HG02623 (cell line): ENCODE measurements around the gene SYNPO.

ENCODE experiments used
- ATAC-seq: cut with Tn5 transposase; IDR thresholded peaks from one replicate; pipeline ENCODE4 v1.9.1; 2021; ENCODE audit warnings: moderate library complexity; ENCODE audit not compliant: unreplicated experiment

The SYNPO gene

DNA sequence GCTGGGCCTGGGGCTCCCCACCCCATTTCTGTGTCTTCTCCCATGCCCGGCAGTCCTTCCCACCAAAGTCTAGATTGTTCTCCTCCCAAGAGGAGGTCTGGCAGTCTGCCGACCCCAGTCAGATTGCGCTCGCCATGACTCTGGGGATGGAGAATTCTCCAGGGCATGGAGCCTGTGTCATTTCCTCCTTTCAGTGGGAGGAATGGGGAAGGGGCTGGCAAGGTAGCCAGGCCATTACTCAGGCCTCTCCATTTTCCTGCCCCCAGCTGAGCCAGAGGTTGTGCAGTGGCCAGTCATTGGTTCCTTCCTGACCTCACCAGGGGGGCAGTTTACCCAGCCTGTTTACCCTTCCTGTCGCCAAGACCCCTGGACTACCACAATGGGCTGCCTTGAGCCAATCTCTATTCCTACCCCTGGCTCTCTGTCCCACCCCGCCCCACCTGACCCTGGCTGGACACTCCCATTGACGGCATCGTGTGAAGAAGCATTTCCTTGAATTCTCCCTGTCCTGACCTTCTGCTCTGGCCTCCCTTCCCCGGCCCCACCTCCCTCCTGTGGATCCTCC is 628 bp downstream of the SYNPO start:
- no peak for ATAC-seq

DNA sequence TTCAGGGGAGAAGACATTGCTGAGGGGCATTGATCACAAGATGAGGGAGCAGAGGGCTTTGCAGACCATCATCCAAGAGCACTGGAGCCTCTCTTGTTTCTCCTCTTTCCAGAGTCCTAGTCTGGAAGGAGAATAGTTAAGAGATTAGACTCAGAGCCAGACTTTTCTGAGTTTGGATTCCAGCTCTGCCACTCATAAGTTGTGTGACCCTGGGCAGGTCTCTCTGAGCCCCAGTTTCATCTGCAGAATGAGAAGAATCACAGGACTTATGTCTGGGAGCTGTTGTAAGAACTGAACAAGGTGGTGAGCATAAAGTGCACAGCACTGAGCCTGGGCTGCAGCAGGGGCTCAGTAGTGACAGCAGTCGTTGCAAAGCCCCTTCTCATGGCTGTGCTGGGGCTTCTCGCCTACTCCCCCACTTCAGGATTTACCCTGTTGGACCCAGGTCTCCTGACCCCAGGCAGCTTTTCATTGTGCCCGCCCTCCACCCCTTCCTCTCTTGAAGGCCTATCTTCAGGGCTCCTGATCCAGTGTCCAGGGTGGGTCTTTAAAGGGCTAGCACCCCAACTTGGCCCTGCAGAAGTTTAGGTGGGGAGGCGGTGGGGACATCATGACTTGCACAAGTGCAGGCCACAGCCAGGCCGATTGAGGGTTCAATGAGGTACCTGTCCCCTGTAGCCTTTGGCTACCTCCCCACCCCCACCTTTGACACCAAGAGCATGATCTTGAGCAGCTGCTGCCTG is 1.5 kb downstream of the SYNPO start:
- ATAC-seq, result no peak

DNA sequence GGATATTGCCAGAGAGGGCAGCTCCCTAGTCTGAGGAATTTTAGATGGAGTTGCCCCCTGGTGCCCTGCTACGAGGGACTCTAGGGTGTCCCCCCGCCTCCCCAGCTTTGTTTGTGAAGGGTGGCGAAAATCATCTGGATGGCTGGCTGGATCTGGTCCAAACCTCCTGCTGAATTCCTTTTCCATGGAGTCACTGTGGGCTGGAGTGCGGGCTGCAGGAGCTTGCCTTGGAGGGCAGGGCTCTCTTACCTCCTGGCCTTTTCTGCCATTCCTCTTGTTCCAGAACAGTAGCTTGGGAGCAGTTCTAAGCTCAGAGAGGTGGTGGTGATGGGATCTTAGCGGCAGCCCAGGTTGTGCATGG is 2.1 kb downstream of the SYNPO start:
- no peak for ATAC-seq

DNA sequence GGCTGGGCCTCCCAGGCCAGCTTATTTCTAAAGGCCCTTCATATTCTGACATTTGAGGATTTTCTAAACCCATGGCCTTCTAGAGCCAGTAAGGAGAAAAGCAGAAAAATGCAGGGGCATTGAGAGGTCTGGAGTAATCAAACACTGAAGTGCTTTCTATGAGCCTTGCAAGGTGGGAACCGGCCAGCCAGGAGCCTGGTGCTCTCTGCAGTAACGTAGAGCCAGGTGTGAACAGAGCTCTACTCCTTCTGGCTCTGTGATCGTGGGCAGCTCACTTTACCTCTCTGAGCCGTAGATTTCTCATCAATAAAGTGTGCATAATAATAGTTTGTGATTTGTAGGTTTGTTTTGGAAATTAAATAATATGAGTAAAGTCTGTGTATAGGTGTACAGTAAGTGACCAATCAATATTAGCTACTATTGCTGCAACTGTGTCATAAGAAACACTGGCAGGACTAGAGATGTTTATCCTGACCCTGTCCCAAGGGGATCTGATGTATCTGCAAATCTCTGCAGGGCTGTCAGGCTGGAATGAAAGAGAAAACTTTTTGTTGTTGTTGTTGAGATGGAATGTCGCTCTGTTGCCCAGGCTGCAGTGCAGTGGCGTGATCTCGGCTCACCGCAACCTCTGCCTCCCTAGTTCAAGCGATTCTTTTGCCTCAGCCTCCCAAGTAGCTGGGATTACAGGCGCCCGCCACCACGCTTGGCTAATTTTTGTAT is 2.7 kb downstream of the SYNPO start:
- ATAC-seq, result no peak

DNA sequence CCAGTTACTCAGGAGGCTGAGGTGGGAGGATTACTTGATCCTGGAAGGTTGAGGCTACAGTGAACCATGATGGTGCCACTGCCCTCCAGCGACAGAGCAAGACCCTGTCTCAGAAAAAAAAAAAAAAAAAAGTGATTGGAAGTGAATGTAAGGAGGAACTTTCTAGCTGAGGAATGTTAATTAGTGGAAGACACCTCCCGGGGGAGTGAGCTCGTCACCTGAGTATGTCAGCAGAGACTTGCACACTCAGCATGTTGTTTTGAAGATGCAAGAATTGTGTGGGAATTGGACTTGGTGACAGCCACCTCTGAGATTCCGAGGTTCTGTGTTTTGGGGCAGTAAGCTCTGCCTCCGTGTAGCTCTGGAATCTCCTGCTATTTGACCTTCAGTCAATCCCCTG is 3.6 kb downstream of the SYNPO start:
- no peak for ATAC-seq

DNA sequence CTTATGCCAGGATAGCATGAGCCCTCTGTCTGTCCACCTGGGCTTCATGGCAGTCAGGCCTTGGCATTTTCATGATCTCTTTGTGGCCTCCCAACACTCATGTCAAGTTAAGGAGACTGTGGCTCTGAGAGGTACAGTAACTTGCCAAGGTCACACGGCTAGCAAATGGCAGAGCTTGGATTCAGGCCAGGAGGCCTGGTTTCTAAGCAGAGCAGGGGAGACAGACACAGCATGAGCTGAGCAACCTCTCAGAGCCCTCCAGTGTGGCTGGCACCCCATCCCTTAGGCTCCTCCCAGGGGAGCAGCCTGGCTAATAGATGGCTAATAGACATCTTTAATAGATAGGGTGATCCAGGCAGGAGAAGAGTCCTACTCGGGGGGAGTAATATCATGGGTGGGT is 4.1 kb downstream of the SYNPO start:
- no peak for ATAC-seq

DNA sequence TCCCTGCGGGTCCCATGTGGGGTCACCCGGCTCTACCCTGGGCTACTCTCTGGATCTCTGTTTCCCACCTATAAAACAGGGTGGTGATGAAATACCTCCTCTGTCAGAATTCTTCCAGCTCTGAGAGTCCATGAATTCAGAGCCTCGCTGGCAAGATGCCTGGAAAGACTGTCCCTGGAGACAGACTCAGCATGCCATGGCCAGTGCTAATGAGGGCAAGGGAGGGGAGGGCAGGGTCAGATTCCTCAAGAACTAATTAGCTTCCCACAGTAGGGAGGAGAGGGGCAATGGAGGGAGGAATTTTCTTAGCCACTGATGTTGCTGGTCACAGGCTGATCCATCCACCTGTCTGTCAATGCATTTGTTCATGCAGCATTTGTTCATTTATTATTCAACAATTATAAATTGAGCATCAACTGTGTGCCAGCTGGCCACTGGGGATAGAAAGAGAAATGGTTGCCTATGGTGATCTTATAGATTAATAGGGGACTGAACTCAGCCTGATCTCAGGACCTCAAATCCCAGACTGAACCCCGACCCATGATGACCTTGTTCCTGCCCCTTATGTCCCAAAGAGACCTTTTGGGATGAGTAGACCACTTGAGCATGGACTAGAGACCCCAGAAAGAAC is 4.7 kb downstream of the SYNPO start:
- ATAC-seq, result no peak

DNA sequence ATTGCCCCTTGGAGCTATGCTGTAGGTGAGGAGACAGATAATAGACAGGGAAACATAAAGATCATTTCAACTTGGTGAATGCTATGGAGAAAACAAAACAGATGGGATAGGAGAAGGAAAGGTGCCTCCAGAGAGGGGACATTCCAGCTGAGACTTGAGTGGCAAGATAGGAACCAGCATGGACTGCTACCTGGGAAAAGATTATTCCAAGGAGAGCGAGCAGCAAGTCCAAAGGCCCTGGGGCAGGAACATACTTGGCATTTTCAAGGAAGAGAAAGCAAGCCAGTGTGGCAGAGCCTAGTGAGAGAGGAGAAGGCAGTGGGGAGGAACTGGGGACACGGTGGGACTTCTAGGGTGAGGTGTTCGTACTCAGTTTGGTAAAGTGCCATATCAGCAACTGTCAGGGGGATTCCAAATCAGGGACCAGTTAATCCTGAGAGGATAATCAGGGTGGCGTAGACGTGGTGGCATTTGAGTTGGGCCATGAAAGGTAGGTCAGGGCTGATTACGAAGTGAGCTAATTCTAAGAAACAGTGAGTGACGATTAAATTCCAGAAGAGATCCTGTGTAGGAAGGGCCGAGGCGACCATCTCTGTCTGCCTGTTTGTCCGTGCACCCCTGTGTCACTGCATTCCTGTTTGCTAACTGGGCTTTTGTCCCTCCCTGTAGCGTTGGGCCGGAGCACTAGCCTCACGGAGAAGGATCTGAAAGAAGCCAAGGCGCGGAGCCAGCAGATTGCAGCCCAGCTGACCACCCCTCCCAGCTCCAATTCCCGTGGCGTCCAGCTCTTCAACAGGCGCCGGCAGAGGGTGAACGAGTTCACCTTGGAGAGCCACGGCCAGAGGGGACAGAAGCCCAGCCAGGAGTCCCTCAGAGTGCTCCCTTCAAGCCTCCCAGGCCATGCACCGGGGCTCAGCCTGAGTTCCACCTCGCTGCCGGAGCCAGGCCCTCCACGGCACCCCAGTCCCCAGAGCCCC is 7.1 kb downstream of the SYNPO start:
- no peak for ATAC-seq

DNA sequence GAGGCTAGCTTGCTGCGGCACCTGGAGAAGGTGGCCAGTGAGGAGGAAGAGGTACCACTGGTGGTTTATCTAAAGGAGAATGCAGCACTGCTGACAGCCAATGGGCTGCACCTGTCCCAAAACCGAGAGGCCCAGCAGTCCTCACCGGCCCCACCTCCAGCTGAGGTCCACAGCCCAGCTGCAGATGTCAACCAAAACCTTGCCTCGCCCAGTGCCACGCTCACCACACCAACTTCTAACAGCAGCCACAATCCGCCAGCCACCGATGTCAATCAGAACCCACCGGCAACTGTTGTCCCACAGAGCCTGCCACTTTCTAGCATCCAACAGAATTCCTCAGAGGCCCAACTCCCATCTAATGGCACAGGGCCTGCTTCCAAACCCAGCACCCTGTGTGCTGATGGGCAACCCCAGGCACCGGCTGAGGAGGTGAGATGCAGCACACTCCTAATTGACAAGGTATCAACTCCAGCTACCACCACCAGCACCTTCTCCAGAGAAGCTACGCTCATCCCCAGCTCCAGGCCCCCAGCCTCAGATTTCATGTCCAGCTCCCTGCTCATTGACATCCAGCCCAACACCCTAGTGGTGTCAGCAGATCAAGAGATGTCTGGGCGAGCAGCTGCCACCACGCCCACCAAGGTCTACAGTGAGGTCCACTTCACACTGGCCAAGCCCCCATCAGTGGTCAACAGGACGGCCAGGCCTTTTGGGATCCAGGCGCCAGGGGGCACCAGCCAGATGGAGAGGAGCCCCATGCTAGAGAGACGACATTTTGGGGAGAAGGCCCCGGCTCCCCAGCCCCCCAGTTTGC is 8.0 kb downstream of the SYNPO start:
- no peak for ATAC-seq

DNA sequence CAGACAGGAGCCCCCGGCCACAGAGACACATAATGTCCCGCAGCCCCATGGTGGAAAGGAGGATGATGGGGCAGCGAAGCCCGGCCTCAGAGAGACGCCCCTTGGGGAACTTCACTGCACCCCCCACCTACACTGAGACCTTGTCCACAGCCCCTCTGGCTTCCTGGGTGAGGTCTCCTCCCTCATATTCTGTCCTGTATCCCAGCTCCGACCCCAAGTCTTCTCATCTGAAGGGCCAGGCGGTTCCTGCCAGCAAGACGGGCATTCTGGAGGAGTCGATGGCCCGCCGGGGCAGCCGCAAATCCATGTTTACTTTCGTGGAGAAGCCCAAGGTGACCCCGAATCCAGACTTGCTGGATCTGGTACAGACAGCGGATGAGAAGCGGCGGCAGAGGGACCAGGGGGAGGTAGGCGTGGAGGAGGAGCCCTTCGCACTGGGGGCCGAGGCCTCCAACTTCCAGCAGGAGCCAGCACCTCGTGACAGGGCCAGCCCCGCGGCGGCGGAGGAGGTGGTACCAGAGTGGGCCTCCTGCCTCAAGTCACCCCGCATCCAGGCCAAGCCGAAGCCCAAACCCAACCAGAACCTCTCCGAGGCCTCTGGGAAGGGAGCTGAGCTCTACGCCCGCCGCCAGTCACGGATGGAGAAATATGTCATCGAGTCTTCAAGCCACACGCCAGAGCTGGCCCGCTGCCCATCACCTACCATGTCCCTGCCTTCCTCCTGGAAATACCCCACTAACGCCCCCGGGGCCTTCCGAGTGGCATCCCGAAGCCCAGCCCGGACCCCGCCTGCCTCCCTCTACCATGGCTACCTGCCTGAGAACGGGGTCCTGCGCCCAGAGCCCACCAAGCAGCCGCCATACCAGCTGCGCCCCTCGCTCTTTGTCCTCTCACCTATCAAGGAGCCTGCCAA is 8.9 kb downstream of the SYNPO start:
- ATAC-seq, result no peak

DNA sequence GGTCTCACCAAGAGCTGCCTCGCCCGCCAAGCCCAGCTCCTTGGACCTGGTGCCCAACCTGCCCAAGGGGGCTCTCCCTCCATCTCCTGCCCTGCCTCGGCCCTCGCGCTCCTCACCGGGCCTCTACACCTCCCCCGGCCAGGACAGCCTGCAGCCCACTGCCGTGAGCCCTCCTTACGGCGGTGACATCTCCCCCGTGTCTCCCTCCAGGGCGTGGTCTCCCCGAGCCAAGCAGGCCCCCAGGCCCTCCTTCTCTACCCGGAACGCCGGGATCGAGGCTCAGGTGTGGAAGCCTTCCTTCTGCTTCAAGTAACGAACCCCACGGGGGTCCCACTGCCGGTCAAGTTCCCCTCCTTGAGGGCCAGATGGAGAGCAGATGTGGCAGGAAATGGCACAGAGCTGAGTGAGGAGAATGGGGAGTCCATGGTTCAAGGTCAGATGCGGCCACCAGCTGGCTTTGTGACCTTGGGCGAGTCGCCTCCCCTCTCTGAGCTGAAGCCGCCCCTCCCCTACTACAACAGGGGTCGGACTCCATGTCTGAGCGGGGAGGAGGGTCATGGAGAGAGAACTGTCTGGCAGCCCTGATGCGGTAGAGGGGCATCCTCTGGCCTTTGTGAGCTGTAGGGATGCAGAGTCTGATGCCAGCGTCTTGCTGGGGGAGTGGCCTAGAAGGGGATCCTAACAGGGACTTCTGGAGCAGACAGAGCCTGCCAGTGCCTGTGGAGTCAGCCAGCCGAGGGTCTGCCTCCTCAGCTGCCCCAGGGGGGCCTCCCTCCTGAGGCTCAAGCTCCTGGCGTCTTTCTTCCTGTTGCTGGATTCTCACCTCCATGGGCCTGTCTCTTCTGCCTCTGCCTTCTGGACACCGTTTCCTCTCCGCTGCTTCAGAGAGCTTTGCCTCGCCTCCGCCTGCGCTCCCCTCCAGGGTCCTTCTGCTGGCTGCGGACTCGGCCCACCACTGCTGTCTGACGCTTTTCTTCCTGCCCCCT is 9.9 kb downstream of the SYNPO start:
- no peak for ATAC-seq

DNA sequence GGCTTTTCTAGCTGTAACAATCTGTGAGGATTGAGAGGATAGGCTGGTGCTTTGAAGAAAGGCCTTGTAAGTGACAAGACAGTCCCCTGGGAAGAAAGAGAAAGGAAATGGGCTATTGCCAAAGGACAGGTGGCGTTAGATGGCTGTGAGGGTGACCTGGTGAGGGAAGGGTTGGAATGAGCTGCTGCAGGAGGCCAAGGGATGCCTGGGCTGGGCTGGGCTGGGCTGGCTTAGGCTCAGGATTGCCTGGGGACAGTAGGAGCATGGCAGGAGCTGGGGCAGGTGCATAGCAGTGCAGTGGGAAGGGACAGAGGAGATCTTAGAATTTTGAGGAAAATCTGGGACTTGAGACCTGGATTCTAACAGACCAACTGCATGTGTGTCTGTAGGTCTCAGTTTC is 10.9 kb downstream of the SYNPO start:
- ATAC-seq, result no peak

DNA sequence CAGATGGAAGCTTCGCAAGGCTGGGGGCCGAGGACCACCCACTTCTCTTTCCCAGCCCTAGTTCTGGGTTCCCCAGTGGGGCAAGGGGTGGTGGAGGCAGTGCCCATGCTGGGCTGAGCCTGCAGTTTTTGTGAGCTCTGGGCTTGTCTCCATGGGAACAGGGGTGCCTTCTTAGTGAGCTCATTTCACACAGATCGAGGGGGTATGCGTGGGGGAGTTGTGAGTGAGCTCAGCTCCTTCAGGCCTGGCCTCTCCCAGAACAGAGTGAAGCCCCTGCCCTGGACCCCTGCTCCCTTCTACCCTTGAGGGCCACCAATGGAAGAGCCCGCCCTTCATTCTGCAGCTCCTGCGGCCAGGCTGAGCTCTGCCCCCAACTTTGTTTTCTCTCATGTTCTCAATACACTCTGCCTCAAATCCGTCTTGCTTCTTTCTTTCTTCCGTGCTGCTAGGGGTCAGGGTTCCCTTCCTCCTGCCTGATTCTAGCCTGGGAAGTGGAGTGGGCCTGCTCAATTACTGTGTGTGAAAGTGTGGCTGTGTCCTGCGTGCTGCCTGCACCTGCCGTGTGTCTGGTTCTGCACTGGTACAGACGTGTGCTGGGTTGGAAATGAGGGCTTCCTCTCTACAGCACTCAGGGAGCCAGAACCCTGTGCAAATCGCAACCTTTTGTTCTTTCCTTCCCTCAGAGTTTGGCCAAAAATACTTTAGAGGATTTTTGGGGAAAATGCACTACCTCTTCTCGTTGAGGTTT is 11.6 kb downstream of the SYNPO start:
- ATAC-seq, result no peak

DNA sequence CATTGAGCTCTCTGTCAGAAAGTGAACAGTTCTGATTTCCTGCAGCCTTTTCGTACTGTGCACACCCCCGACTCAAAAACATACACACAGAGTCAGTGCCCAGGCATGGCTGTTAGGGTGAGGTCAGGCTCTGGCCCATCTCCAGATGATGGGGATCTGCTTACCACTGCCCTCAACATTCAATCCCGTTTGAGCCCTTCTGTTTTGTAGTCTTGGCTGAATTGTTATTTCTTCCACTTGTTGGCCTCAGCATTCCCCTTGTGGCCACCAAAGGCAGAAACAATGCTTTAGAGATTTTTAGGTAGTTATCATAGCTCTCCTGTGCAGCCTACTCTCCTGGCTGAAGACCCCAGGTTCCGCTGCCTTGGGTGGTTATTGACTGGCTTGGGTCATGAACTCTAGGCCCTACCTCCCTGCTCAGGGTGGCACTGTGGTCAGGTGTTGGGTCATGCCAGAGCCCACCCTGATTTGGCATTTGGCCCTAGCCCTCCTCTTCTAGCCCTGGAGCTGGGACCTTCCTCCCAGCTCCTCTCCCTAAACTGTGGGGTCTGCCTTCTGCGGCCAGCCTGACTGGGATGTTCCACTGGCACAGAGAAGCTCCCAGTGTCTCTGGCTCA is 12.8 kb downstream of the SYNPO start:
- no peak for ATAC-seq

DNA sequence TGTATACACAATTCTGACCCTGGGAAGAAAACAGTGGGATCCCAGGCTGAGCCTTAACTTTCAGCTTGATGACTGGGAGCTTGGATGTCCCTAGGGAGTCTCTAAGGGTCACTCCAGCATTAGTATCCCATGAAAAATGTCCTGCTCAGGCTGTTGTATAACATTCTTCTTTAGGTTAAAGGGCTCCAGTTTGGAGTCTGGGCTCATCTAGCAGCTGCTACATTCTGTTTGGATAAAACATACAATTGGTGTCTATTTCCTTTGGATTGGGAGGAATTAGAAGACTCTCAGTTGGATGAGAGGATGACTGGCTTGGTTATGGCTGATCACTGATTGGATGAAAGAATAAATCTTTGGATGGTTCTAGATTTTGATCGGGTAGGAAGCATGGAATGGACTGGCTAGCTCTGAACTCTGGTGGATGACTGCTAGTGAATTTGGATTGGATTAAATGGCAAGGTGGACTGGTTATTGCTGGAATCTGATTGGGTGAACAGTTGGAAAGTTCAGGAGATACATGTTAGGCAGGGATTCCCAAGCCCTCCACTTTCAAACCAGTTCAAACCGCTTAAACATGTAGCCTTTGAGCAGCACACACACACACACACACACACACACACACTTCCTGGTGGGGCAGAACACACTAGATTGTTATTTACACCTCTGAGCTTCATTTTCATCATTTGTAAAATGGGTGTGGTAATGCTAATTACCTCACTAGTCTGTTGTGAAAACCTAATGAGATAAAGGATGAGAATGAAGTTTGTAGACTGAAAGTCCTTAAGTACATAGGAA is 13.5 kb downstream of the SYNPO start:
- no peak for ATAC-seq

DNA sequence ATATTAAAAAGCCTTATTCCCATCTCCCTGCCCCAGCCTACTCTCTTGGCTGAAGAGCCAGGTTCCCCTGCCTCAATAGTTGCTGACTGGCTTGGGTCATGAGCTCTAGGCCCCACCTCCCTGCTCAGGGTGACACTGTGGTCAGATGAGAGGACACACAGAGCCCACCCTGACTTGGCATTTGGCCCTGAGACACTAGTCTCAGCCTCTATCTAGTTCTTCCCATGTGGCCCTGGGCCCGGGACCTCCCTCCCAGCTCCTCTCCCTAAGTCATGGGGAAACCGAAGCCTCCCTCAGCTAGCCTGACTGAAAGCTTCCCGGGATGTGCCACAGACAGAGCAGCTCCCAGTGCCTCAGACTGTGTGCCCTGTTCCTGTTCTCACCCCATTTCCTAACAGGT is 14.8 kb downstream of the SYNPO start:
- no peak for ATAC-seq
